HEK293 (cell line): ENCODE data around the gene PLEKHH2.

Experiments used
- CTCF ChIA-PET: fragments of 350-600 bp; formaldehyde crosslinking; extraction: SDS; loops from one replicate; lab custom pipeline; 2021; ENCODE audit warnings: antibody characterized with exemption; lab: Yijun Ruan, JAX
- POLR2A ChIA-PET: fragments of 300-600 bp; formaldehyde crosslinking; extraction: SDS; loops from one replicate; lab custom pipeline; 2020; ENCODE audit warnings: antibody characterized with exemption, inconsistent platforms; lab: Yijun Ruan, JAX
- H3K27ac ChIP-seq: fragments of 200-500 bp; sonication (Bioruptor generic); 2 replicates; pipeline ENCODE4 v1.5.1; 2014; ENCODE audit warnings: low read depth, low read length, control low read depth, inconsistent platforms; ENCODE audit errors: extremely low read depth
- H3K36me3 ChIP-seq, 2 experiments: fragments of 200-500 bp in 1 of 2; sonication (Bioruptor generic) in 1 of 2; 1 replicate in 1 of 2; 2 replicates in 1 of 2; pipeline ENCODE4 v1.5.1; 2014 to 2017; ENCODE audit warnings: inconsistent platforms in 2 of 2, low read length in 2 of 2; ENCODE audit not compliant: control insufficient read depth in 2 of 2, insufficient read depth in 1 of 2
- H3K4me1 ChIP-seq: fragments of 200-500 bp; sonication (Bioruptor generic); 2 replicates; pipeline ENCODE4 v1.5.1; 2014; ENCODE audit warnings: mild to moderate bottlenecking, low read length, inconsistent platforms; ENCODE audit not compliant: control insufficient read depth, insufficient read depth
- H3K4me3 ChIP-seq: 2 replicates; pipeline ENCODE4 v1.5.1; 2011; ENCODE audit warnings: low read depth, mild to moderate bottlenecking, control low read depth, low read length, moderate library complexity
- H3K9me3 ChIP-seq: fragments of 200-500 bp; sonication (Bioruptor generic); 2 replicates; pipeline ENCODE4 v1.5.1; 2014; ENCODE audit warnings: low read depth, low read length, inconsistent platforms; ENCODE audit not compliant: control insufficient read depth, insufficient read depth
- GLI4 ChIP-seq: fragments of 450-650 bp; formaldehyde crosslinking; IDR thresholded peaks from 2 replicates; pipeline ENCODE4 v1.5.1; 2016; ENCODE audit warnings: missing biosample characterization, missing genetic modification characterization
- GLIS2 ChIP-seq: fragments of 450-650 bp; formaldehyde crosslinking; IDR thresholded peaks from 2 replicates; pipeline ENCODE4 v1.5.1; 2016; ENCODE audit warnings: missing biosample characterization, missing genetic modification characterization
- KLF1 ChIP-seq: fragments of 450-650 bp; formaldehyde crosslinking; IDR thresholded peaks from 2 replicates; pipeline ENCODE4 v1.5.1; 2016; ENCODE audit warnings: missing biosample characterization, missing genetic modification characterization
- KLF7 ChIP-seq: fragments of 450-650 bp; formaldehyde crosslinking; IDR thresholded peaks from 2 replicates; pipeline ENCODE4 v1.5.1; 2016; ENCODE audit warnings: missing biosample characterization, missing genetic modification characterization, borderline replicate concordance
- MYNN ChIP-seq: fragments of 450-650 bp; formaldehyde crosslinking; IDR thresholded peaks from 2 replicates; pipeline ENCODE4 v1.5.1; 2016; ENCODE audit warnings: missing biosample characterization, missing genetic modification characterization, borderline replicate concordance
- PRDM1 ChIP-seq: fragments of 450-650 bp; formaldehyde crosslinking; IDR thresholded peaks from 2 replicates; pipeline ENCODE4; 2016; ENCODE audit warnings: missing biosample characterization, missing genetic modification characterization
- REPIN1 ChIP-seq: fragments of 450-650 bp; formaldehyde crosslinking; IDR thresholded peaks from 2 replicates; pipeline ENCODE4 v1.5.1; 2017; ENCODE audit warnings: missing biosample characterization, missing genetic modification characterization, low read depth
- SALL2 ChIP-seq: fragments of 450-650 bp; formaldehyde crosslinking; IDR thresholded peaks from 2 replicates; pipeline ENCODE4 v1.5.0; 2017; ENCODE audit warnings: missing biosample characterization, mild to moderate bottlenecking, missing genetic modification characterization, borderline replicate concordance
- ZFP41 ChIP-seq: fragments of 450-650 bp; formaldehyde crosslinking; IDR thresholded peaks from 2 replicates; pipeline ENCODE4 v1.5.1; 2016; ENCODE audit warnings: missing biosample characterization, missing genetic modification characterization, borderline replicate concordance
- ZNF138 ChIP-seq: fragments of 450-650 bp; formaldehyde crosslinking; IDR thresholded peaks from 2 replicates; pipeline ENCODE4 v1.5.1; 2016; ENCODE audit warnings: missing biosample characterization, missing genetic modification characterization, borderline replicate concordance
- ZNF174 ChIP-seq: fragments of 450-650 bp; formaldehyde crosslinking; IDR thresholded peaks from 2 replicates; pipeline ENCODE4 v1.5.0; 2017; ENCODE audit warnings: missing biosample characterization, mild to moderate bottlenecking, missing genetic modification characterization
- ZNF391 ChIP-seq: fragments of 450-650 bp; formaldehyde crosslinking; IDR thresholded peaks from 2 replicates; pipeline ENCODE4 v1.5.1; 2016; ENCODE audit warnings: low read depth, missing biosample characterization, missing genetic modification characterization, borderline replicate concordance
- ZNF558 ChIP-seq: fragments of 450-650 bp; formaldehyde crosslinking; IDR thresholded peaks from 2 replicates; pipeline ENCODE4 v1.5.1; 2016; ENCODE audit warnings: missing biosample characterization, missing genetic modification characterization
- ZNF626 ChIP-seq: fragments of 450-650 bp; sonication (Bioruptor Pico); formaldehyde crosslinking; IDR thresholded peaks from 2 replicates; pipeline ENCODE4 v1.5.1; 2018; ENCODE audit warnings: missing biosample characterization, missing genetic modification characterization, inconsistent platforms
- ZNF629 ChIP-seq: fragments of 450-650 bp; formaldehyde crosslinking; IDR thresholded peaks from 2 replicates; pipeline ENCODE4 v1.5.1; 2017; ENCODE audit warnings: missing biosample characterization, missing genetic modification characterization
- ZNF664 ChIP-seq: fragments of 450-650 bp; formaldehyde crosslinking; IDR thresholded peaks from 2 replicates; pipeline ENCODE4 v1.5.1; 2016; ENCODE audit warnings: missing biosample characterization, missing genetic modification characterization
- ZNF677 ChIP-seq: fragments of 450-650 bp; IDR thresholded peaks from 2 replicates; pipeline ENCODE4 v1.5.0; 2018; ENCODE audit warnings: missing biosample characterization, mild to moderate bottlenecking, missing genetic modification characterization, moderate library complexity
- ZNF768 ChIP-seq: fragments of 450-650 bp; formaldehyde crosslinking; IDR thresholded peaks from 2 replicates; pipeline ENCODE4 v1.5.1; 2018; ENCODE audit warnings: missing biosample characterization, mild to moderate bottlenecking, missing genetic modification characterization
- ZSCAN16 ChIP-seq: fragments of 450-650 bp; formaldehyde crosslinking; IDR thresholded peaks from 2 replicates; pipeline ENCODE4 v1.5.1; 2016; ENCODE audit warnings: missing biosample characterization, missing genetic modification characterization
- TF ChIP-seq, protein P1 (sequence below): fragments of 450-650 bp; formaldehyde crosslinking; IDR thresholded peaks from 2 replicates; pipeline ENCODE4; 2016; ENCODE audit warnings: missing biosample characterization, missing genetic modification characterization
- TF ChIP-seq, protein P2 (sequence below): fragments of 450-650 bp; formaldehyde crosslinking; IDR thresholded peaks from 2 replicates; pipeline ENCODE4 v1.5.1; 2016; ENCODE audit warnings: missing biosample characterization, missing genetic modification characterization
- TF ChIP-seq, protein P3 (sequence below): fragments of 450-650 bp; formaldehyde crosslinking; IDR thresholded peaks from 2 replicates; pipeline ENCODE4 v1.5.1; 2016; ENCODE audit warnings: missing biosample characterization, missing genetic modification characterization
- TF ChIP-seq, protein P4 (sequence below): fragments of 450-650 bp; formaldehyde crosslinking; IDR thresholded peaks from 2 replicates; pipeline ENCODE4 v1.5.1; 2016; ENCODE audit warnings: missing biosample characterization, missing genetic modification characterization
- TF ChIP-seq, protein P5 (sequence below): fragments of 450-650 bp; formaldehyde crosslinking; IDR thresholded peaks from 2 replicates; pipeline ENCODE4 v1.5.1; 2017; ENCODE audit warnings: missing biosample characterization, missing genetic modification characterization

Gene PLEKHH2

DNA sequence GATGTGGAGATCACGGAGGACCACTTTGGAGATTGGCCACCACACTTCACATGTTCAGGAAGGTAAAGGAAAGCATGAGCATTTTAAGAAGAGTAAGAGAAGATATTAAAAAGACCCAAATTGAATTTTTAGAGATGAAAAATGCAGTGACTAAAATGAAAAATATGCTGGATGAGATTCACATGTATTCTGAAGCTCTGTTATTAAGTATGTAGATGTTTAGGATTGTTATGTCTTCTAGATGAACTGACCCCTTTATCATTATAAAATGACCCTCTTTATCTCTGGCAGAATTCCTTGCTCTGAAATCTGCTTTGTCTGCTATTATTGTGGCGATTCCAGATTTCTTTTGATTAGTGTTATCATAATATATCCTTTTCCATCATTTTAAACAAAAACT, 100.8 kb downstream of the PLEKHH2 start (continued):
- TF ChIP-seq MYNN (tag by site-specific recombination) (no peak), SALL2 (tag by site-specific recombination) (no peak), KLF7 (no peak), PRDM1 (tag by site-specific recombination) (no peak), ZNF677 (tag by site-specific recombination) (no peak), ZNF174 (tag by site-specific recombination) (no peak), KLF1 (no peak)

DNA sequence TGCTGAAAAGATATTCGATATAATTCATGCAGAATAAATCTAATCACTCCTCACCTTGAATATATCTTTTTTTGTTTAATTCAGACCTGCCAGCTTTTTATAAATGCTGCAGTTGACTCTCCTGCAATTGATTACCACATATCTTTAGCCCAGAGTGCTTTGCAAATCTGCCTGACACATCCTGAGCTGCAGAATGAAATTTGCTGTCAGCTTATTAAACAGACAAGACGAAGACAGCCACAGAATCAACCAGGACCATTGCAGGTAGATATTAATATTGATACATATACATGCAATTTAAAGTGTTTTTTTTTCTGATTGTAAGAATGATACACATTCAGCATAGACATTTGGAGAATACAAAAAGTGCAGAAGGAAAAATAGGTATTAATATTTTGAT, 101.2 kb downstream of the PLEKHH2 start:
- H3K36me3 ChIP-seq = peaks cover 3 to 4% of the 10 kb centered on the region in 2 experiments
- H3K4me3 ChIP-seq = no peak overlapping the region
- no peak for TF ChIP-seq ZNF629 (tag by site-specific recombination)
- no peak for TF ChIP-seq ZNF626 (tag by site-specific recombination)
- TF ChIP-seq ZNF768 = no peak
- TF ChIP-seq GLIS2 (tag by site-specific recombination) = no peak
- H3K4me1 ChIP-seq = no peaks in the 10 kb centered on the region
- H3K27ac ChIP-seq = no peak overlapping the region
- CTCF ChIA-PET = interaction anchor here (0.5 kb wide), 1 partner anchor 108 kb away, joined by 4 read pairs; no protein-coding TSS in a partner anchor
- H3K9me3 ChIP-seq = no peaks in the 10 kb centered on the region
- POLR2A ChIA-PET = no interaction called here

DNA sequence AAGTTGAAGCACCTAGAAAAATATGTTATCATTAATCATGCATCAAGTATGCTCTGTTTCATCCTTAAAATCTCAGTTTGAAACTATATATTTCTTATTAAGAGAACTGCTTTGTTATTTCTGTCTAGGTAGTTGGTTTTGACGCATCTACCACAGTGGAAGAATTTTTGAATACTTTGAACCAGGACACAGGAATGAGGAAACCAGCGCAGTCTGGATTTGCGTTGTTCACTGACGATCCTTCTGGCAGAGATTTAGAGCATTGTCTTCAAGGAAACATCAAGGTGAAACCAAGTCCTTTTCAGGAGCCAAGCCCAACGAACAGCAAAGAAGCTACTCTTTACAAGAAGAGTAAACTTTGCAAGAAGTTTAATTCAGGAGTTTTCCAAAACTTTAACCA, 106.6 kb downstream of the PLEKHH2 start:
- H3K36me3 ChIP-seq = peaks cover 7 to 10% of the 10 kb centered on the region in 2 experiments
- CTCF ChIA-PET = interaction anchor here (0.5 to 0.8 kb wide), 4 partner anchors 9 to 879 kb away, joined by 3 to 5 read pairs (median 4); no protein-coding TSS in a partner anchor
- POLR2A ChIA-PET = no interaction called here
- TF ChIP-seq GLIS2 (tag by site-specific recombination) = no peak
- TF ChIP-seq ZNF138 = no peak
- no peak for TF ChIP-seq ZNF768
- TF ChIP-seq, protein P1, sequence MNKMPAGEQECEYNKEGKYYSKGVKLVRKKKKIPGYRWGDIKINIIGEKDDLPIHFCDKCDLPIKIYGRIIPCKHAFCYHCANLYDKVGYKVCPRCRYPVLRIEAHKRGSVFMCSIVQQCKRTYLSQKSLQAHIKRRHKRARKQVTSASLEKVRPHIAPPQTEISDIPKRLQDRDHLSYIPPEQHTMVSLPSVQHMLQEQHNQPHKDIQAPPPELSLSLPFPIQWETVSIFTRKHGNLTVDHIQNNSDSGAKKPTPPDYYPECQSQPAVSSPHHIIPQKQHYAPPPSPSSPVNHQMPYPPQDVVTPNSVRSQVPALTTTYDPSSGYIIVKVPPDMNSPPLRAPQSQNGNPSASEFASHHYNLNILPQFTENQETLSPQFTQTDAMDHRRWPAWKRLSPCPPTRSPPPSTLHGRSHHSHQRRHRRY = no peak
- TF ChIP-seq, protein P2, sequence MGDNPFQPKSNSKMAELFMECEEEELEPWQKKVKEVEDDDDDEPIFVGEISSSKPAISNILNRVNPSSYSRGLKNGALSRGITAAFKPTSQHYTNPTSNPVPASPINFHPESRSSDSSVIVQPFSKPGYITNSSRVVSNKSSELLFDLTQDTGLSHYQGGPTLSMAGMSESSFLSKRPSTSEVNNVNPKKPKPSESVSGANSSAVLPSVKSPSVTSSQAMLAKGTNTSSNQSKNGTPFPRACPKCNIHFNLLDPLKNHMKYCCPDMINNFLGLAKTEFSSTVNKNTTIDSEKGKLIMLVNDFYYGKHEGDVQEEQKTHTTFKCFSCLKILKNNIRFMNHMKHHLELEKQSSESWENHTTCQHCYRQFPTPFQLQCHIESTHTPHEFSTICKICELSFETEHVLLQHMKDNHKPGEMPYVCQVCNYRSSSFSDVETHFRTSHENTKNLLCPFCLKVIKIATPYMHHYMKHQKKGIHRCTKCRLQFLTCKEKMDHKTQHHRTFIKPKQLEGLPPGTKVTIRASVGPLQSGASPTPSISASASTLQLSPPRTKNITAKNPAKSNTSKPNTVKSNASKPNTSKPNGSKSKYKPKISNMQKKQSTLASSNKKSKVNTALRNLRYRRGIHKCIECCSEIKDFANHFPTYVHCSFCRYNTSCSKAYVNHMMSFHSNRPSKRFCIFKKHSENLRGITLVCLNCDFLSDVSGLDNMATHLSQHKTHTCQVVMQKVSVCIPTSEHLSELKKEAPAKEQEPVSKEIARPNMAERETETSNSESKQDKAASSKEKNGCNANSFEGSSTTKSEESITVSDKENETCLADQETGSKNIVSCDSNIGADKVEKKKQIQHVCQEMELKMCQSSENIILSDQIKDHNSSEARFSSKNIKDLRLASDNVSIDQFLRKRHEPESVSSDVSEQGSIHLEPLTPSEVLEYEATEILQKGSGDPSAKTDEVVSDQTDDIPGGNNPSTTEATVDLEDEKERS (tag by site-specific recombination) = no peak
- no peak for TF ChIP-seq ZFP41
- TF ChIP-seq, protein P3, sequence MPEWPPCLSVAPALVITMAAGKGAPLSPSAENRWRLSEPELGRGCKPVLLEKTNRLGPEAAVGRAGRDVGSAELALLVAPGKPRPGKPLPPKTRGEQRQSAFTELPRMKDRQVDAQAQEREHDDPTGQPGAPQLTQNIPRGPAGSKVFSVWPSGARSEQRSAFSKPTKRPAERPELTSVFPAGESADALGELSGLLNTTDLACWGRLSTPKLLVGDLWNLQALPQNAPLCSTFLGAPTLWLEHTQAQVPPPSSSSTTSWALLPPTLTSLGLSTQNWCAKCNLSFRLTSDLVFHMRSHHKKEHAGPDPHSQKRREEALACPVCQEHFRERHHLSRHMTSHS (tag by site-specific recombination) = no peak
- no peak for TF ChIP-seq REPIN1 (tag by site-specific recombination)
- TF ChIP-seq ZNF391 (tag by site-specific recombination) = no peak
- no peak for TF ChIP-seq ZNF558
- TF ChIP-seq, protein P4, sequence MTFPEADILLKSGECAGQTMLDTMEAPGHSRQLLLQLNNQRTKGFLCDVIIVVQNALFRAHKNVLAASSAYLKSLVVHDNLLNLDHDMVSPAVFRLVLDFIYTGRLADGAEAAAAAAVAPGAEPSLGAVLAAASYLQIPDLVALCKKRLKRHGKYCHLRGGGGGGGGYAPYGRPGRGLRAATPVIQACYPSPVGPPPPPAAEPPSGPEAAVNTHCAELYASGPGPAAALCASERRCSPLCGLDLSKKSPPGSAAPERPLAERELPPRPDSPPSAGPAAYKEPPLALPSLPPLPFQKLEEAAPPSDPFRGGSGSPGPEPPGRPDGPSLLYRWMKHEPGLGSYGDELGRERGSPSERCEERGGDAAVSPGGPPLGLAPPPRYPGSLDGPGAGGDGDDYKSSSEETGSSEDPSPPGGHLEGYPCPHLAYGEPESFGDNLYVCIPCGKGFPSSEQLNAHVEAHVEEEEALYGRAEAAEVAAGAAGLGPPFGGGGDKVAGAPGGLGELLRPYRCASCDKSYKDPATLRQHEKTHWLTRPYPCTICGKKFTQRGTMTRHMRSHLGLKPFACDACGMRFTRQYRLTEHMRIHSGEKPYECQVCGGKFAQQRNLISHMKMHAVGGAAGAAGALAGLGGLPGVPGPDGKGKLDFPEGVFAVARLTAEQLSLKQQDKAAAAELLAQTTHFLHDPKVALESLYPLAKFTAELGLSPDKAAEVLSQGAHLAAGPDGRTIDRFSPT (tag by site-specific recombination) = no peak
- TF ChIP-seq ZNF664 (tag by site-specific recombination) = no peak
- TF ChIP-seq GLI4 (tag by site-specific recombination) = no peak
- no peak for TF ChIP-seq ZSCAN16 (tag by site-specific recombination)
- TF ChIP-seq, protein P5, sequence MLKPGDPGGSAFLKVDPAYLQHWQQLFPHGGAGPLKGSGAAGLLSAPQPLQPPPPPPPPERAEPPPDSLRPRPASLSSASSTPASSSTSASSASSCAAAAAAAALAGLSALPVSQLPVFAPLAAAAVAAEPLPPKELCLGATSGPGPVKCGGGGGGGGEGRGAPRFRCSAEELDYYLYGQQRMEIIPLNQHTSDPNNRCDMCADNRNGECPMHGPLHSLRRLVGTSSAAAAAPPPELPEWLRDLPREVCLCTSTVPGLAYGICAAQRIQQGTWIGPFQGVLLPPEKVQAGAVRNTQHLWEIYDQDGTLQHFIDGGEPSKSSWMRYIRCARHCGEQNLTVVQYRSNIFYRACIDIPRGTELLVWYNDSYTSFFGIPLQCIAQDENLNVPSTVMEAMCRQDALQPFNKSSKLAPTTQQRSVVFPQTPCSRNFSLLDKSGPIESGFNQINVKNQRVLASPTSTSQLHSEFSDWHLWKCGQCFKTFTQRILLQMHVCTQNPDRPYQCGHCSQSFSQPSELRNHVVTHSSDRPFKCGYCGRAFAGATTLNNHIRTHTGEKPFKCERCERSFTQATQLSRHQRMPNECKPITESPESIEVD (tag by site-specific recombination) = no peak

More for the DNA sequence above, 106.6 kb downstream of the PLEKHH2 start:
- Histone ChIP-seq H3K9me3 (no peaks in the 10 kb centered on the region), H3K4me1 (no peaks in the 10 kb centered on the region), H3K27ac (no peak overlapping the region), H3K4me3 (no peak overlapping the region)
